ENCODE results near the gene SPCS2. TPM values are rescaled to one million over a fixed set of nuclear protein-coding genes. Genes with fewer than 3 reads are reported as not detected.

The SPCS2 gene
- total RNA-seq, 4 donors from 2014 or later, result 6.4 to 59.9 (median 21.0) TPM

DNA sequence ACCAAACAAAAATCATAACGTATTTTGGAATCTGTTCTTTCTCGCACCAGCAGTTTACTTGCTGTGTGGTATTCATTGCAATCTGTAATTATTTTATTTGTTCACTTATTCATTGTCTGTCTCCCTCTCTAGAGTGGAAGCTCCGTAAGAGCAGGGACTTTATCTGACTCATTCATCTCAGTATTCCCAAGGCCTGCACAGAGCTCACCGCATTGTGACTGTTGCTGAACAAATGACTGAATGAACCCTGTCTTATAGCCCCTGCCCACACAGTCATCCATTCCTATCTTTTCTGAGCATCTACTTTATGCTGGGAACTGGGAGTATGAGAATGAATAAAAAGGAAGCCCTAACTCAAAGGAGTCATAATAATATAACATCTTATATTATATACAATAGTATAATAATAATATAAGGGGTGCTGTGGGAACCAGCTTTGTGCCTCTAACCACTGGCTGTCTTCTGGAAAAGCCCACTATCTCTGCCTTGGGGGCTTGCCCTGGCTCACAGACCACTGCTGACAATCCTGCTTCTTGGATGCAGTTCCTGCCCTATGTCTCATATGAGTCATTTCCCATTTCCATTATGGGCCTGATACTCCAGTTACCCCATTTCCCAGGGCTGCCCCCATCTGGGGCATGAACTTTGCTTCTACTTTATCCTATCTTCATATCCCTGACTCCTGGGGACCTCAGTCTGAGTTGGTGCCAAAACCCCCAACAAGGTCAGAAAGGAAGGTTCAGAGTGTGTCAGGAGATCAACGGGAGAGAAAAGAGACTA lies 11.2 kb upstream of the SPCS2 start:
- Histone ChIP-seq H3K36me3 (peaks cover 0 to 21% (median 0%) of the 10 kb centered on the region in 4 donors), H3K27me3 (no peaks in the 10 kb centered on the region), H3K4me1 (no peaks in the 10 kb centered on the region), H3K9me3 (no peaks in the 10 kb centered on the region), H3K27ac (no peak overlapping the region), H3K4me3 (no peak overlapping the region)
- intact Hi-C loops (cut with DNase I; ENCODE audit: low total_unique reads), result loop anchor here (10.0 kb wide), 1 partner anchor 87 kb away; no protein-coding TSS in a partner anchor
- in situ Hi-C loops (cut with MboI; ENCODE audit: low pct_ligation_motif_present in 1 of 4, low pct_unique_long_range_greater_than_20kb in 1 of 4, low sequenced_read_pairs in 3 of 4), result loop anchor here in 3 of 4 donors (10.0 to 25.0 kb wide), 2 partner anchors 87 to 299 kb away; partner anchors contain the start of gene TPBGL (in 3 of the 3)
- 93 to 98% methylated on average over 5 of the region's 5 CpGs for WGBS, 2 donors (ENCODE audit: low coverage in 1 of 2)
- TF ChIP-seq POLR2AphosphoS5 (IDR thresholded peaks at IDR 0.05) (no peak), POLR2A (IDR thresholded peaks at IDR 0.05) (no peak), EP300 (IDR thresholded peaks at IDR 0.05; ENCODE audit: low read depth) (no peak)
- TF ChIP-seq, protein P1, sequence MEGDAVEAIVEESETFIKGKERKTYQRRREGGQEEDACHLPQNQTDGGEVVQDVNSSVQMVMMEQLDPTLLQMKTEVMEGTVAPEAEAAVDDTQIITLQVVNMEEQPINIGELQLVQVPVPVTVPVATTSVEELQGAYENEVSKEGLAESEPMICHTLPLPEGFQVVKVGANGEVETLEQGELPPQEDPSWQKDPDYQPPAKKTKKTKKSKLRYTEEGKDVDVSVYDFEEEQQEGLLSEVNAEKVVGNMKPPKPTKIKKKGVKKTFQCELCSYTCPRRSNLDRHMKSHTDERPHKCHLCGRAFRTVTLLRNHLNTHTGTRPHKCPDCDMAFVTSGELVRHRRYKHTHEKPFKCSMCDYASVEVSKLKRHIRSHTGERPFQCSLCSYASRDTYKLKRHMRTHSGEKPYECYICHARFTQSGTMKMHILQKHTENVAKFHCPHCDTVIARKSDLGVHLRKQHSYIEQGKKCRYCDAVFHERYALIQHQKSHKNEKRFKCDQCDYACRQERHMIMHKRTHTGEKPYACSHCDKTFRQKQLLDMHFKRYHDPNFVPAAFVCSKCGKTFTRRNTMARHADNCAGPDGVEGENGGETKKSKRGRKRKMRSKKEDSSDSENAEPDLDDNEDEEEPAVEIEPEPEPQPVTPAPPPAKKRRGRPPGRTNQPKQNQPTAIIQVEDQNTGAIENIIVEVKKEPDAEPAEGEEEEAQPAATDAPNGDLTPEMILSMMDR (IDR thresholded peaks at IDR 0.05), result no peak
- DNase-seq, result no peak

- DNase-seq, result no peak
- no peak overlapping the region for H3K27ac ChIP-seq
- H3K27me3 ChIP-seq, result no peaks in the 10 kb centered on the region
- H3K36me3 ChIP-seq, result peaks cover 0 to 18% (median 0%) of the 10 kb centered on the region in 4 donors
- no peaks in the 10 kb centered on the region for H3K4me1 ChIP-seq
- in situ Hi-C loops (cut with MboI; ENCODE audit: low pct_ligation_motif_present in 1 of 4, low pct_unique_long_range_greater_than_20kb in 1 of 4, low sequenced_read_pairs in 3 of 4), result loop anchor here in 3 of 4 donors (25.0 kb wide), 1 partner anchor 296 kb away; the partner anchor contains the start of gene TPBGL (in 3 of the 3)
- TF ChIP-seq EP300 (IDR thresholded peaks at IDR 0.05; ENCODE audit: low read depth) (no peak), POLR2A (IDR thresholded peaks at IDR 0.05) (no peak), POLR2AphosphoS5 (IDR thresholded peaks at IDR 0.05) (no peak)
- TF ChIP-seq, protein P1 (IDR thresholded peaks at IDR 0.05), result no peak
- H3K9me3 ChIP-seq, result no peaks in the 10 kb centered on the region
- intact Hi-C loops (cut with DNase I; ENCODE audit: low total_unique reads), result no loop called here
- no peak overlapping the region for H3K4me3 ChIP-seq
Measured at GRCh38 chr11:74941492-74941891, 7.6 kb upstream of the SPCS2 start.

DNA sequence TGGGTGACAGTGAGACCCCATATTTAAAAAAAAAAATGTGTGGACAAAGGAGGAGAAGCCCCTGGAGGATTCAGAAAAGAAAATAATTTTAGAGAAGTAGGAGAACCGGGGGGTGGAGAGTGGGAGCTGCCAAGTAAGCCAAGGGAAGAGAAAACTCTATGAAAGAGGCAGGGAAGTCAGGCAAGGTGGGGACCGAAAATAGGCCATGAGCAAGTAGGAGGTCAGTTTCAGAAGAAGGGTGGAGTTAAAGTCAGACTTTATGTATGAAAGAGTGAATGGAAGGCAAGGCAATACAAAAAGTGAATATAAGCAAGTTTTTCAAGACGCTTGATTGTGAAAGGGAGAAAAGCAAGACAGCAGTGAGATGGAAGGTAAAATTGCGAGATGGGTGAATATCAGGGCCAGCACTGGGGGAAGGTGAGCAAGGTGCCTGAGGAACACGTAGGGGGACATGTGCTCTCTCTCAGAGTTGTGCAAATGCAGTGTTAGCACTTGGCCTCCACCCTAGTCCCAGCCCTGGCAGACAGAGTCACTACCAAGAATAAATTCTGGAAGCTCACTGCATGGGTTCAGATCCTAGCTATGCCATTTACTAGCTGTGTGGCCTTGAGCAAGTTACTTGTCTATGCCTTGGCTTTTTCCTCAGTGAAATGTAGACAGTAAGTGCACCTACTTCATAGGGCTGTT lies 6.8 kb upstream of the SPCS2 start:
- Histone ChIP-seq H3K4me1 (no peaks in the 10 kb centered on the region), H3K27ac (no peak overlapping the region), H3K27me3 (no peaks in the 10 kb centered on the region), H3K36me3 (peaks cover 0 to 11% (median 0%) of the 10 kb centered on the region in 4 donors), H3K9me3 (no peaks in the 10 kb centered on the region), H3K4me3 (no peak overlapping the region)
- TF ChIP-seq POLR2A (IDR thresholded peaks at IDR 0.05) (no peak), POLR2AphosphoS5 (IDR thresholded peaks at IDR 0.05) (no peak), EP300 (IDR thresholded peaks at IDR 0.05; ENCODE audit: low read depth) (no peak)
- TF ChIP-seq, protein P1 (IDR thresholded peaks at IDR 0.05), result no peak
- intact Hi-C loops (cut with DNase I; ENCODE audit: low total_unique reads) (no loop called here), in situ Hi-C loops (cut with MboI; ENCODE audit: low pct_ligation_motif_present in 1 of 4, low pct_unique_long_range_greater_than_20kb in 1 of 4, low sequenced_read_pairs in 3 of 4) (loop anchor here in 3 of 4 donors (25.0 kb wide), 1 partner anchor 295 kb away; the partner anchor contains the start of gene TPBGL (in 3 of the 3))
- WGBS, 2 donors (ENCODE audit: low coverage in 1 of 2), result 80 to 88% methylated on average over 5 of the region's 5 CpGs
- no peak for DNase-seq

- 2 to 9% methylated on average over 5 to 9 of the region's 9 CpGs for WGBS, 2 donors (ENCODE audit: low coverage in 1 of 2)
- intact Hi-C loops (cut with DNase I; ENCODE audit: low total_unique reads), result no loop called here
- H3K4me3 ChIP-seq, result peak overlapping the region; percentile 72 to 97 (median 86)
- in situ Hi-C loops (cut with MboI; ENCODE audit: low pct_ligation_motif_present in 1 of 4, low pct_unique_long_range_greater_than_20kb in 1 of 4, low sequenced_read_pairs in 3 of 4), result loop anchor here in 3 of 4 donors (25.0 kb wide), 1 partner anchor 289 kb away; the partner anchor contains the start of gene TPBGL (in 3 of the 3)
- no peaks in the 10 kb centered on the region for H3K9me3 ChIP-seq
- peak overlapping the region; percentile 84 to 89 (median 86) for H3K27ac ChIP-seq
- no peak for DNase-seq
- no peak for TF ChIP-seq POLR2AphosphoS5 (IDR thresholded peaks at IDR 0.05)
- no peak for TF ChIP-seq POLR2A (IDR thresholded peaks at IDR 0.05)
- no peak for TF ChIP-seq EP300 (IDR thresholded peaks at IDR 0.05; ENCODE audit: low read depth)
- TF ChIP-seq, protein P1 (IDR thresholded peaks at IDR 0.05), result no peak
- no peaks in the 10 kb centered on the region for H3K36me3 ChIP-seq
- H3K27me3 ChIP-seq, result no peaks in the 10 kb centered on the region
- H3K4me1 ChIP-seq, result peaks cover 9 to 48% (median 23%) of the 10 kb centered on the region in 4 donors
Measured at GRCh38 chr11:74948546-74948897, 544 bp upstream of the SPCS2 start.

Measured in transverse colon (tissue), 4 donors.